Fibroblast of villous mesenchyme (primary cell): ENCODE measurements around the gene PDE6A. TPM values are rescaled to one million over a fixed set of nuclear protein-coding genes. Genes with fewer than 3 reads are reported as not detected.

Experiments used
- DNase-seq: peaks from one replicate; pipeline ENCODE4 v3.0.0-alpha.2; 2010; ENCODE audit warnings: low read depth
- H3K4me3 ChIP-seq: 2 replicates; pipeline ENCODE4 v1.5.1; 2011; ENCODE audit warnings: low read depth, mild to moderate bottlenecking, low read length
- CTCF ChIP-seq: IDR thresholded peaks from 2 replicates; pipeline ENCODE4 v1.5.1; 2012; ENCODE audit warnings: low read depth, mild to moderate bottlenecking, low read length; ENCODE audit not compliant: insufficient read depth
- total RNA-seq: library from RNA; depleted of rRNA; stranded (reverse); fragments of >200 nt; gene quantifications from 2 replicates; pipeline ENCODE4 v1.2.3, GENCODE V29; 2012

PDE6A gene
- total RNA-seq, 1 donor, result under 0.01 TPM

- TF ChIP-seq CTCF, result no peak
- no peak for DNase-seq
- H3K4me3 ChIP-seq, result no peak overlapping the region
Measured at GRCh38 chr5:149855366-149855765, 89.2 kb downstream of the PDE6A start.

GRCh38 chr5:149854866-149855265 lies 89.7 kb downstream of the PDE6A start:
- no peak overlapping the region for H3K4me3 ChIP-seq
- no peak for TF ChIP-seq CTCF
- DNase-seq, result no peak

GRCh38 chr5:149853701-149854100 lies 90.9 kb downstream of the PDE6A start:
- no peak for DNase-seq
- TF ChIP-seq CTCF, result no peak
- H3K4me3 ChIP-seq, result no peak overlapping the region

GRCh38 chr5:149853331-149853648 lies 91.3 kb downstream of the PDE6A start:
- H3K4me3 ChIP-seq, result no peak overlapping the region
- no peak for TF ChIP-seq CTCF
- DNase-seq, result no peak

- peak; percentile 76 for DNase-seq
- peak; percentile 92 for TF ChIP-seq CTCF
- H3K4me3 ChIP-seq, result no peak overlapping the region
Measured at GRCh38 chr5:149852641-149853330, 91.8 kb downstream of the PDE6A start.

GRCh38 chr5:149851211-149851610 lies 93.4 kb downstream of the PDE6A start:
- H3K4me3 ChIP-seq, result no peak overlapping the region
- TF ChIP-seq CTCF, result no peak
- peak; percentile 61 for DNase-seq
